Mucosa of stomach (tissue), 1 donor: ENCODE results near the gene SSX2IP.

Source experiments
- H3K27me3 ChIP-seq: one replicate; pipeline ENCODE4 v1.7.0; 2013; ENCODE audit warnings: mild to moderate bottlenecking, low read length; ENCODE audit not compliant: control insufficient read depth, insufficient read depth
- H3K36me3 ChIP-seq: one replicate; pipeline ENCODE4 v1.7.0; 2013; ENCODE audit warnings: low read length; ENCODE audit not compliant: control insufficient read depth, insufficient read depth
- H3K4me1 ChIP-seq: one replicate; pipeline ENCODE4 v1.7.0; 2013; ENCODE audit warnings: mild to moderate bottlenecking, low read length; ENCODE audit not compliant: control insufficient read depth, insufficient read depth
- H3K4me3 ChIP-seq: one replicate; pipeline ENCODE4 v1.7.0; 2013; ENCODE audit warnings: low read length
- H3K9ac ChIP-seq: one replicate; pipeline ENCODE4 v1.7.0; 2013; ENCODE audit warnings: mild to moderate bottlenecking, low read length, moderate library complexity
- H3K9me3 ChIP-seq: one replicate; pipeline ENCODE4 v1.7.0; 2013; ENCODE audit warnings: mild to moderate bottlenecking, low read length, moderate library complexity; ENCODE audit not compliant: control insufficient read depth
- donor health status: Pancreatic carcinoma.

SSX2IP gene

GRCh38 chr1:84687714-84688462, 2.4 kb downstream of the SSX2IP start:
- Histone ChIP-seq H3K9ac (no peak overlapping the region), H3K4me3 (no peak overlapping the region), H3K4me1 (peaks cover 13% of the 10 kb centered on the region), H3K9me3 (no peaks in the 10 kb centered on the region), H3K36me3 (no peaks in the 10 kb centered on the region), H3K27me3 (no peaks in the 10 kb centered on the region)

DNA sequence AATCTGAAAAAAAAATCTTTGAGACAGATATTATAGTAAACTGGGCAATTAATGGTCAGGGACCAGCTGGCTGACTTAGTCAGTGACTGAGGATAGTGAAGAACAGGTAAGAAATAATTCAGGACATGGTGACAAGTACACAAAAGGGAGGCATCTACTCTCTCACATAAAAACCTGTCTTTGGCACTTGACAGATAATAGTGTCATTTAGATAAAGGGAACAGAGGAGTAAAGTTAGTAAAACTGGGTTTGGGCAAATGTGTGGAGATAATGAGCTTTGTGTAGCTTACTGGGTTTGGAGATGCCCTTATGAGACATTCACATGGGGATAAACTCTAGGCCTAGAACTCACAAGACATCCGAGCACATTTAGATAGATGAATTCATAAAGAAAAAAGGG, 4.0 kb downstream of the SSX2IP start:
- H3K9me3 ChIP-seq: no peaks in the 10 kb centered on the region
- H3K36me3 ChIP-seq: no peaks in the 10 kb centered on the region
- H3K4me3 ChIP-seq: no peak overlapping the region
- peaks cover 6% of the 10 kb centered on the region for H3K4me1 ChIP-seq
- H3K9ac ChIP-seq: no peak overlapping the region
- no peaks in the 10 kb centered on the region for H3K27me3 ChIP-seq

GRCh38 chr1:84683508-84683907, 6.8 kb downstream of the SSX2IP start:
- no peak overlapping the region for H3K4me3 ChIP-seq
- H3K27me3 ChIP-seq: no peaks in the 10 kb centered on the region
- no peaks in the 10 kb centered on the region for H3K36me3 ChIP-seq
- no peaks in the 10 kb centered on the region for H3K4me1 ChIP-seq
- no peaks in the 10 kb centered on the region for H3K9me3 ChIP-seq
- H3K9ac ChIP-seq: no peak overlapping the region

DNA sequence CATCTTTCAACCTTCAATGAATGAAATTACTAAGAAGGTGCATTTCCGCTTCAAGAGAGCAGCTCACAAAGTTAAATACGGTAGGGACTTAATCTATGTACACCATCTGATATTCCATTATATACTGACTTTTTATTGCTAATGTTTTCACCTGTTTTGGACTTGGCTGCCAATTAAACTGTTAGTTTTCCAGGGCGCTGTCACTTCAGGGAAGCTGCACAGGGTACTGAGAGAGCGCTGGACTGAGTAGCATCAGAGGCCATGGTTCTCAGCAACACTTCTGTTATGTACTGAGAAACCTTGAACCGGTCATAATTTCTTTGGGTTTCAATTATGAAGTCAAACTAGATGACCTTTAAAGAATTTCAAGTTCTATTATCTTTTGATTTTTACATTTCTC, 8.2 kb downstream of the SSX2IP start:
- no peaks in the 10 kb centered on the region for H3K36me3 ChIP-seq
- no peaks in the 10 kb centered on the region for H3K9me3 ChIP-seq
- no peaks in the 10 kb centered on the region for H3K4me1 ChIP-seq
- H3K27me3 ChIP-seq: no peaks in the 10 kb centered on the region
- H3K4me3 ChIP-seq: no peak overlapping the region
- H3K9ac ChIP-seq: no peak overlapping the region

- no peaks in the 10 kb centered on the region for H3K4me1 ChIP-seq
- H3K9ac ChIP-seq: no peak overlapping the region
- H3K9me3 ChIP-seq: no peaks in the 10 kb centered on the region
- no peaks in the 10 kb centered on the region for H3K36me3 ChIP-seq
- no peaks in the 10 kb centered on the region for H3K27me3 ChIP-seq
- H3K4me3 ChIP-seq: no peak overlapping the region
Observed at GRCh38 chr1:84677415-84678099, 12.7 kb downstream of the SSX2IP start.

DNA sequence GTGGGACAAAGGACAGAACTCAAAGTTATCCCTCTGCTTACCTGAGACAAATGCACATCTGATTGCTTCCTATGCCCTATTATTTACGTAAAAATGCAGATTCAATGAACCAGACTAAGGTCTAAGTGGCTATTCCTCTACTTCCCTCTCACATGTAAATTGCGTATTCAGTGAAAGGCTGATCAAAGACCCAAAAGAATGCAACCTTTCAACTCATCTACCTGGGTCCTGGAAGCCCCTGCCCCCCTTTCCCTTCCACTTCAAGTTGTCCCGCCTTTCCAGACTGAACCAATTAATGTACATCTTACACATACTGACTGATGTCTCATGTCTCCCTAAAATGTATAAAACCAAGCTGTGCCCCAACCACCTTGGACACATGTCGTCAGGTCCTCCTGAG, 14.6 kb downstream of the SSX2IP start:
- no peaks in the 10 kb centered on the region for H3K36me3 ChIP-seq
- H3K27me3 ChIP-seq: no peaks in the 10 kb centered on the region
- H3K9me3 ChIP-seq: no peaks in the 10 kb centered on the region
- H3K4me3 ChIP-seq: no peak overlapping the region
- H3K4me1 ChIP-seq: no peaks in the 10 kb centered on the region
- H3K9ac ChIP-seq: no peak overlapping the region

DNA sequence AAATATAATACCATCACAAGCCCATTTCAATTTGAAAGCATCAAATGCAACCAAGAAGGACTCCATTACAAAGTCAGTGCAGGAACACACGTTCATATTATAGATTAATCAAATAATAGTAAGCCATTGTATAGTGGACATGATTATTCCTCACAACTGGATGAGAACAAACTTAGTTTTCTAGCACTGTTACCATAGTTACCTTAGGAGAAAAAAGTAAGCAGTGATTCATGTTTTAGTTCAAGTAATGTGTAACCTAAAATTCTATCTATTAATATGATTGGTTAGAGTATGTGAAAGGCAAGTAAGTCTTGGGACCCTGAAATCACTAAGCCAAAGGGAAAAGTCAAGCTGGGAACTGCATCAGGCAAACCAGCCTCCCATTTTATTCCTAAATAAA, 15.2 kb downstream of the SSX2IP start:
- H3K4me1 ChIP-seq: no peaks in the 10 kb centered on the region
- no peak overlapping the region for H3K4me3 ChIP-seq
- H3K27me3 ChIP-seq: no peaks in the 10 kb centered on the region
- H3K36me3 ChIP-seq: no peaks in the 10 kb centered on the region
- no peak overlapping the region for H3K9ac ChIP-seq
- no peaks in the 10 kb centered on the region for H3K9me3 ChIP-seq

- Histone ChIP-seq H3K9me3 (no peaks in the 10 kb centered on the region), H3K9ac (no peak overlapping the region), H3K4me1 (no peaks in the 10 kb centered on the region), H3K4me3 (no peak overlapping the region), H3K36me3 (no peaks in the 10 kb centered on the region), H3K27me3 (no peaks in the 10 kb centered on the region)
Observed at GRCh38 chr1:84674705-84675104, 15.6 kb downstream of the SSX2IP start.

DNA sequence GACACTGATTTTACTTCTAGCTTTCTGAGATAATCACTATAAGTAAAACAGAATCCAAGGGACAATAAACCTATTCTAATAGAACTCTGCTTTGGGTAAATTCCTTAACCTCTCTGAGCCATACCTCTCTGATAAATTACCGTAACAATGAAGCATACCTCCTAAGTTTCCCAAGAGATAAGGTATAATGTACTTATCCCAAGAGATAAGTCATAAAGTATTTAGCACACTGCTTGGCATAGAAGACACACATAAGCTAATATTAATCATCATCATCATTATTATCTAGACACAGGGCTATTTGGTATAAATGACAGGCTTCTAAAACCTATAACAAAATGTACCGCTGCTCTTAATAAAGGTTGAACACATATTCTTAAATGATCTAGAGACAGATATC, 16.2 kb downstream of the SSX2IP start:
- Histone ChIP-seq H3K9me3 (no peaks in the 10 kb centered on the region), H3K4me3 (no peak overlapping the region), H3K27me3 (no peaks in the 10 kb centered on the region), H3K9ac (no peak overlapping the region), H3K36me3 (no peaks in the 10 kb centered on the region), H3K4me1 (no peaks in the 10 kb centered on the region)

DNA sequence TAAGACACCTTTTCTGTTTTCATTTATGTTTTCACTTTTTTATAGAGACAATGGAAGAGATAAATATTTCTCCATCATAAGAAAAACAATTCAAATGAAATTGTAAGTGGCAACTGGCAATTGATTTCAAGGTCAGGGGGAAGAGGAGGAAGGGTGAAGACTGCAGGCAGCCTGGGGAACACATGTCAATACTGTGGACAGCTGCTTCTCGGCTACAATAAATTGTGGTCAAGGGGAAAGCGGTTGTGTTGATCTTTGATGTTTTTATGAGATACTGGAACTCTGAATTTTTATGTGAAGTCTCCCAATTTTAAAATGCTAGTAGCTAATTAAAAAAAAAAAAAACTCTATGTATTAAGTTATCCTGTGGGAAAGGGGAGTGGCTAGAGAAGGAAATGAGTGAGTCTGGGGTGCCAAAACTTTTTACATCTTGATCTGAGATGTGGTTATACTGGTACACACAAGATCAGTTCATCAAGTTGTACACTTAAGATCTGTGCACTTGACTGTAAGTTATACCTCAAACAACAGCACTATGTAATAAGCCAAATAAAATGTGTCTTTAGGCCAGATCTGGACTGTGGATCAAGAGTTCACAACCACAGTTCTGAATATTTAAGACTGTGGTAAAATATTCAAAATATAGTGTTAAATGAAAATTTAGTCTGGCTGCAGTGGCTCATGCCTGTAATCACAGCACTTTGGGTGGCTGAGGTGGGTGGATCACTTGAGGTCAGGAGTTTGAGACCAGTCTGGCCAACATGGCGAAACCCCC, 18.0 kb downstream of the SSX2IP start:
- no peaks in the 10 kb centered on the region for H3K27me3 ChIP-seq
- no peak overlapping the region for H3K4me3 ChIP-seq
- H3K9me3 ChIP-seq: no peaks in the 10 kb centered on the region
- H3K9ac ChIP-seq: no peak overlapping the region
- H3K4me1 ChIP-seq: no peaks in the 10 kb centered on the region
- H3K36me3 ChIP-seq: no peaks in the 10 kb centered on the region

- H3K4me3 ChIP-seq: no peak overlapping the region
- no peaks in the 10 kb centered on the region for H3K36me3 ChIP-seq
- H3K27me3 ChIP-seq: no peaks in the 10 kb centered on the region
- no peaks in the 10 kb centered on the region for H3K9me3 ChIP-seq
- no peaks in the 10 kb centered on the region for H3K4me1 ChIP-seq
- no peak overlapping the region for H3K9ac ChIP-seq
Observed at GRCh38 chr1:84669831-84670230, 20.4 kb downstream of the SSX2IP start.

- no peaks in the 10 kb centered on the region for H3K4me1 ChIP-seq
- H3K4me3 ChIP-seq: no peak overlapping the region
- H3K9me3 ChIP-seq: no peaks in the 10 kb centered on the region
- no peaks in the 10 kb centered on the region for H3K36me3 ChIP-seq
- no peaks in the 10 kb centered on the region for H3K27me3 ChIP-seq
- no peak overlapping the region for H3K9ac ChIP-seq
Observed at GRCh38 chr1:84668185-84668584, 22.1 kb downstream of the SSX2IP start.
